HEK293 (cell line): ENCODE data around the gene ATXN10.

Experiments used
- CTCF ChIA-PET: fragments of 350-600 bp; formaldehyde crosslinking; extraction: SDS; loops from one replicate; lab custom pipeline; 2021; ENCODE audit warnings: antibody characterized with exemption; lab: Yijun Ruan, JAX
- POLR2A ChIA-PET: fragments of 300-600 bp; formaldehyde crosslinking; extraction: SDS; loops from one replicate; lab custom pipeline; 2020; ENCODE audit warnings: antibody characterized with exemption, inconsistent platforms; lab: Yijun Ruan, JAX
- H3K27ac ChIP-seq: fragments of 200-500 bp; sonication (Bioruptor generic); 2 replicates; pipeline ENCODE4 v1.5.1; 2014; ENCODE audit warnings: low read depth, low read length, control low read depth, inconsistent platforms; ENCODE audit errors: extremely low read depth
- H3K36me3 ChIP-seq, 2 experiments: fragments of 200-500 bp in 1 of 2; sonication (Bioruptor generic) in 1 of 2; 1 replicate in 1 of 2; 2 replicates in 1 of 2; pipeline ENCODE4 v1.5.1; 2014 to 2017; ENCODE audit warnings: inconsistent platforms in 2 of 2, low read length in 2 of 2; ENCODE audit not compliant: control insufficient read depth in 2 of 2, insufficient read depth in 1 of 2
- H3K4me1 ChIP-seq: fragments of 200-500 bp; sonication (Bioruptor generic); 2 replicates; pipeline ENCODE4 v1.5.1; 2014; ENCODE audit warnings: mild to moderate bottlenecking, low read length, inconsistent platforms; ENCODE audit not compliant: control insufficient read depth, insufficient read depth
- H3K4me3 ChIP-seq: 2 replicates; pipeline ENCODE4 v1.5.1; 2011; ENCODE audit warnings: low read depth, mild to moderate bottlenecking, control low read depth, low read length, moderate library complexity
- H3K9me3 ChIP-seq: fragments of 200-500 bp; sonication (Bioruptor generic); 2 replicates; pipeline ENCODE4 v1.5.1; 2014; ENCODE audit warnings: low read depth, low read length, inconsistent platforms; ENCODE audit not compliant: control insufficient read depth, insufficient read depth
- FEZF1 ChIP-seq: fragments of 450-650 bp; formaldehyde crosslinking; IDR thresholded peaks from 2 replicates; pipeline ENCODE4 v1.5.1; 2016; ENCODE audit warnings: missing biosample characterization, missing genetic modification characterization
- MEIS1 ChIP-seq: sonication (generic); formaldehyde crosslinking; IDR thresholded peaks from 2 replicates; pipeline ENCODE4 v1.8.1; 2022; ENCODE audit warnings: missing genetic modification reagents, mild to moderate bottlenecking, borderline replicate concordance
- PRDM6 ChIP-seq: fragments of 450-650 bp; formaldehyde crosslinking; IDR thresholded peaks from 2 replicates; pipeline ENCODE4 v1.5.1; 2017; ENCODE audit warnings: missing biosample characterization, missing genetic modification characterization
- SCRT1 ChIP-seq: fragments of 450-650 bp; formaldehyde crosslinking; IDR thresholded peaks from 2 replicates; pipeline ENCODE4 v1.5.1; 2016; ENCODE audit warnings: missing biosample characterization, missing genetic modification characterization, borderline replicate concordance
- SCRT2 ChIP-seq: fragments of 450-650 bp; formaldehyde crosslinking; IDR thresholded peaks from 2 replicates; pipeline ENCODE4 v1.5.1; 2016; ENCODE audit warnings: missing biosample characterization, missing genetic modification characterization
- SETDB1 ChIP-seq: IDR thresholded peaks from one replicate; pipeline ENCODE4 v1.6.1; 2017; ENCODE audit warnings: mild to moderate bottlenecking, low read length, moderate library complexity, mixed read lengths; ENCODE audit not compliant: insufficient read length
- ZBTB11 ChIP-seq: fragments of 450-650 bp; formaldehyde crosslinking; conservative IDR thresholded peaks from 2 replicates; pipeline ENCODE4 v1.5.1; 2016; ENCODE audit warnings: low read depth, missing biosample characterization, missing genetic modification characterization
- ZBTB7A ChIP-seq: fragments of 450-650 bp; formaldehyde crosslinking; IDR thresholded peaks from 2 replicates; pipeline ENCODE4 v1.5.1; 2016; ENCODE audit warnings: low read depth, missing biosample characterization, missing genetic modification characterization
- ZFHX2 ChIP-seq: fragments of 450-650 bp; formaldehyde crosslinking; conservative IDR thresholded peaks from 2 replicates; pipeline ENCODE4 v1.5.1; 2016; ENCODE audit warnings: missing biosample characterization, missing genetic modification characterization
- ZNF140 ChIP-seq: fragments of 450-650 bp; formaldehyde crosslinking; IDR thresholded peaks from 2 replicates; pipeline ENCODE4 v1.5.1; 2016; ENCODE audit warnings: missing biosample characterization, missing genetic modification characterization
- ZNF146 ChIP-seq: fragments of 450-650 bp; formaldehyde crosslinking; IDR thresholded peaks from 2 replicates; pipeline ENCODE4 v1.5.1; 2016; ENCODE audit warnings: missing biosample characterization, missing genetic modification characterization
- ZNF19 ChIP-seq: fragments of 450-650 bp; formaldehyde crosslinking; IDR thresholded peaks from 2 replicates; pipeline ENCODE4; 2016; ENCODE audit warnings: missing biosample characterization, missing genetic modification characterization, low read depth
- ZNF23 ChIP-seq: fragments of 450-650 bp; formaldehyde crosslinking; IDR thresholded peaks from 2 replicates; pipeline ENCODE4 v1.5.1; 2016; ENCODE audit warnings: missing biosample characterization, missing genetic modification characterization, borderline replicate concordance
- ZNF324 ChIP-seq: fragments of 450-650 bp; formaldehyde crosslinking; IDR thresholded peaks from 2 replicates; pipeline ENCODE4 v1.5.1; 2016; ENCODE audit warnings: missing biosample characterization, missing genetic modification characterization
- ZNF37A ChIP-seq: fragments of 450-650 bp; IDR thresholded peaks from 2 replicates; pipeline ENCODE4 v1.5.1; 2018; ENCODE audit warnings: missing biosample characterization, missing genetic modification characterization
- ZNF473 ChIP-seq: fragments of 450-650 bp; formaldehyde crosslinking; IDR thresholded peaks from 2 replicates; pipeline ENCODE4 v1.5.1; 2017; ENCODE audit warnings: missing biosample characterization, missing genetic modification characterization
- ZNF571 ChIP-seq: fragments of 450-650 bp; formaldehyde crosslinking; IDR thresholded peaks from 2 replicates; pipeline ENCODE4 v1.5.0; 2017; ENCODE audit warnings: missing biosample characterization, missing genetic modification characterization
- ZNF629 ChIP-seq: fragments of 450-650 bp; formaldehyde crosslinking; IDR thresholded peaks from 2 replicates; pipeline ENCODE4 v1.5.1; 2017; ENCODE audit warnings: missing biosample characterization, missing genetic modification characterization
- ZNF777 ChIP-seq: fragments of 450-650 bp; formaldehyde crosslinking; IDR thresholded peaks from 2 replicates; pipeline ENCODE4 v1.5.1; 2017; ENCODE audit warnings: missing biosample characterization, missing genetic modification characterization, borderline replicate concordance
- ZSCAN16 ChIP-seq: fragments of 450-650 bp; formaldehyde crosslinking; IDR thresholded peaks from 2 replicates; pipeline ENCODE4 v1.5.1; 2016; ENCODE audit warnings: missing biosample characterization, missing genetic modification characterization
- TF ChIP-seq, protein P1 (sequence below): IDR thresholded peaks from 2 replicates; pipeline ENCODE4 v1.6.1; 2011; ENCODE audit warnings: mild to moderate bottlenecking, low read depth, low read length, borderline replicate concordance
- TF ChIP-seq, protein P2 (sequence below): fragments of 450-650 bp; formaldehyde crosslinking; IDR thresholded peaks from 2 replicates; pipeline ENCODE4 v1.5.1; 2016; ENCODE audit warnings: missing biosample characterization, missing genetic modification characterization

The ATXN10 gene

GRCh38 chr22:45684169-45684568 lies 12.5 kb downstream of the ATXN10 start (continued):
- no peak for TF ChIP-seq ZNF37A (tag by site-specific recombination)
- TF ChIP-seq, all 188 proteins: peak for 0

- no peak for TF ChIP-seq ZNF19
- TF ChIP-seq ZNF571 (tag by site-specific recombination), result no peak
- TF ChIP-seq SETDB1, result no peak
- TF ChIP-seq ZNF777 (tag by site-specific recombination), result no peak
- TF ChIP-seq ZFHX2, result no peak
- TF ChIP-seq ZNF629 (tag by site-specific recombination), result no peak
- TF ChIP-seq, protein P1, sequence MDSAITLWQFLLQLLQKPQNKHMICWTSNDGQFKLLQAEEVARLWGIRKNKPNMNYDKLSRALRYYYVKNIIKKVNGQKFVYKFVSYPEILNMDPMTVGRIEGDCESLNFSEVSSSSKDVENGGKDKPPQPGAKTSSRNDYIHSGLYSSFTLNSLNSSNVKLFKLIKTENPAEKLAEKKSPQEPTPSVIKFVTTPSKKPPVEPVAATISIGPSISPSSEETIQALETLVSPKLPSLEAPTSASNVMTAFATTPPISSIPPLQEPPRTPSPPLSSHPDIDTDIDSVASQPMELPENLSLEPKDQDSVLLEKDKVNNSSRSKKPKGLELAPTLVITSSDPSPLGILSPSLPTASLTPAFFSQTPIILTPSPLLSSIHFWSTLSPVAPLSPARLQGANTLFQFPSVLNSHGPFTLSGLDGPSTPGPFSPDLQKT, result no peak
- TF ChIP-seq ZNF324, result no peak
- no peak for TF ChIP-seq ZBTB11 (tag by site-specific recombination)
- no peak for TF ChIP-seq ZNF23 (tag by site-specific recombination)
- TF ChIP-seq ZSCAN16 (tag by site-specific recombination), result no peak
- peak; percentile 77 for TF ChIP-seq SCRT2 (tag by site-specific recombination)
- no peak for TF ChIP-seq ZBTB7A (tag by site-specific recombination)
- TF ChIP-seq, protein P2, sequence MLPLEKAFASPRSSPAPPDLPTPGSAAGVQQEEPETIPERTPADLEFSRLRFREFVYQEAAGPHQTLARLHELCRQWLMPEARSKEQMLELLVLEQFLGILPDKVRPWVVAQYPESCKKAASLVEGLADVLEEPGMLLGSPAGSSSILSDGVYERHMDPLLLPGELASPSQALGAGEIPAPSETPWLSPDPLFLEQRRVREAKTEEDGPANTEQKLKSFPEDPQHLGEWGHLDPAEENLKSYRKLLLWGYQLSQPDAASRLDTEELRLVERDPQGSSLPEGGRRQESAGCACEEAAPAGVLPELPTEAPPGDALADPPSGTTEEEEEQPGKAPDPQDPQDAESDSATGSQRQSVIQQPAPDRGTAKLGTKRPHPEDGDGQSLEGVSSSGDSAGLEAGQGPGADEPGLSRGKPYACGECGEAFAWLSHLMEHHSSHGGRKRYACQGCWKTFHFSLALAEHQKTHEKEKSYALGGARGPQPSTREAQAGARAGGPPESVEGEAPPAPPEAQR (tag by site-specific recombination), result no peak
- TF ChIP-seq ZNF473 (tag by site-specific recombination), result no peak
- TF ChIP-seq ZNF140, result no peak
- TF ChIP-seq MEIS1 (CRISPR knock-in tag), result no peak
- peak; percentile 88 for TF ChIP-seq PRDM6 (tag by site-specific recombination)
- no peak for TF ChIP-seq FEZF1 (tag by site-specific recombination)
- TF ChIP-seq ZNF146, result no peak
- peak; percentile 80 for TF ChIP-seq SCRT1 (tag by site-specific recombination)
- peaks cover 44% of the 10 kb centered on the region for H3K4me1 ChIP-seq
- H3K9me3 ChIP-seq, result no peaks in the 10 kb centered on the region
- H3K4me3 ChIP-seq, result no peak overlapping the region
- peaks cover 3 to 4% of the 10 kb centered on the region in 2 experiments; a peak in 2 of 3 replicates for H3K36me3 ChIP-seq
- ChIA-PET CTCF (interaction anchor here (0.9 to 1.4 kb wide), 2 partner anchors 9 to 107 kb away, joined by 3 read pairs; no protein-coding TSS in a partner anchor), POLR2A (interaction anchor here (0.6 to 0.9 kb wide), 2 partner anchors 13 to 72 kb away, joined by 3 to 4 read pairs; partner anchors contain the start of gene ATXN10)
- H3K27ac ChIP-seq, result no peak overlapping the region
Observed at GRCh38 chr22:45684752-45685574, 13.3 kb downstream of the ATXN10 start.
